ENCODE measurements around the gene DNMBP. TPM values are rescaled to one million over a fixed set of nuclear protein-coding genes. Genes with fewer than 3 reads are reported as not detected.

Gene DNMBP
- total and polyA plus RNA-seq, 2 of the 8 experiments (the other 6 are each of a cell fraction or from before 2014, with no cell fraction given), result 19.1 to 26.4 TPM

DNA sequence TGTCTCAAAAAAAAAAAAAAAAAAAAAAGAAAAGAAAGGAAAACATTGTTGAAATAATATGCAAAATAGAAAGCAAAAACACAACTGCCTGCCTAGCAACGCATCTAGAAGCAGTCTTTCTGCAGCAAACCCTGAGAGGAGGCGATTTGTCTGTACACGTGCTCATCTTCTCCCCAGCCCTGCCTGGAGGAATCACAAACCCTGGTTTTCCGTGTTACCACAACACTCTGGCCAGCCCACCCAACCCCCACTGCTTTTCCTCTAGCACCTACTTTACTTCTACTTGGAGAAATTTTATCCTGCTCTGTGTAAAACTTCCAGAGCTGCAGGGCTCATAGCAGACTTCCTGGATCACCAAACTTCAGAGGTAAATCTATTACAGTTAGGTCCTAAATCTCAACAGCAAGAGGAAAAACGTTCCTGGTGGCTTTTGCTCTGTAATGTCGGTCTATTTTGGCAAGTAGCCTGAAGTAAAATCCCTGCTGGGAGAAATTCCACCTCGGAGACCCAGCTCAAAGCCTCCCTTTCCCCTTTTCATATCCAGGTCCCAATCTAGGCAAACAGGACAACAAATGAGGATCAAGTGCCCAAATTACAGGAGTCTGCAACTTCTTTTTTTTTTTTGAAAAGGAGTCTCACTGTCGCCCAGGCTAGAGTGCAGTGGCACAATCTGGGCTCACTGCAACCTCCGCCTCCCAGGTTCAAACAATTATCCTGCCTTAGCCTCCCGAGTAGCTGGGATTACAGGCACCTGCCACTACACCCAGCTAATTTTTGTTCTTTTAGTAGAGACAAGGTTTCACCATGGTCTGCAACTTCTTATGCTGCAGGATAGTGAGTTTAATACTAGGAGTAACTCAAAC, 91.6 kb downstream of the DNMBP start (continued):
- no peak for TF ChIP-seq SUZ12 (IDR thresholded peaks at IDR 0.05; ENCODE audit: low read length)
- peak; percentile 97 for TF ChIP-seq ASH2L (IDR thresholded peaks at IDR 0.05; ENCODE audit: low read length)
- 0 out of 4 replicates have a peak, but pooled peaks have one; percentile 48 to 77 for TF ChIP-seq SIN3A (conservative IDR thresholded peaks at IDR 0.05 in 1 of 2, IDR thresholded peaks at IDR 0.05 in 1 of 2; ENCODE audit: low read depth in 1 of 2, low read length in 2 of 2)
- no peak for TF ChIP-seq MAFK (IDR thresholded peaks at IDR 0.05; ENCODE audit: low read depth, low read length)
- no peak for TF ChIP-seq RXRA (IDR thresholded peaks at IDR 0.05; ENCODE audit: insufficient read depth, low read depth, low read length)
- TF ChIP-seq POU5F1 (IDR thresholded peaks at IDR 0.05; ENCODE audit: low read depth, low read length), result no peak
- no peak for TF ChIP-seq SP2 (IDR thresholded peaks at IDR 0.05; ENCODE audit: low read length)
- no peak for TF ChIP-seq GTF2F1 (IDR thresholded peaks at IDR 0.05; ENCODE audit: borderline replicate concordance, low read depth, low read length)
- TF ChIP-seq CREB1 (IDR thresholded peaks at IDR 0.05), result peak; percentile 36; the same call in 1 of the 2 replicates
- no peak for TF ChIP-seq BRCA1 (IDR thresholded peaks at IDR 0.05; ENCODE audit: low read depth, low read length)
- no peak for TF ChIP-seq GABPA (IDR thresholded peaks at IDR 0.05; ENCODE audit: borderline replicate concordance, insufficient read depth, low read length)
- peak; percentile 52; the same call in 1 of the 2 replicates for TF ChIP-seq RFX5 (IDR thresholded peaks at IDR 0.05; ENCODE audit: borderline replicate concordance, low read depth, low read length)
- 0 out of 2 replicates have a peak, but pooled peaks have one; percentile 20 for TF ChIP-seq EGR1 (IDR thresholded peaks at IDR 0.05; ENCODE audit: borderline replicate concordance, low read depth, low read length)
- no peak for TF ChIP-seq ZNF274 (IDR thresholded peaks at IDR 0.05; ENCODE audit: borderline replicate concordance, extremely low read depth, low read length)
- no peak for TF ChIP-seq SIRT6 (IDR thresholded peaks at IDR 0.05; ENCODE audit: low read length)
- peak; percentile 92; the same call in 1 of the 2 replicates for TF ChIP-seq RBBP5 (IDR thresholded peaks at IDR 0.05; ENCODE audit: borderline replicate concordance, low read depth, low read length)
- TF ChIP-seq CBX8 (IDR thresholded peaks at IDR 0.05; ENCODE audit: borderline replicate concordance, low read depth, low read length), result no peak
- TF ChIP-seq POLR2AphosphoS5 (IDR thresholded peaks at IDR 0.05; ENCODE audit: low read depth, low read length), result no peak
- no peak for TF ChIP-seq NANOG (IDR thresholded peaks at IDR 0.05; ENCODE audit: insufficient read depth, low read depth, low read length, poor library complexity, severe bottlenecking)
- no peak for TF ChIP-seq SIX5 (IDR thresholded peaks at IDR 0.05; ENCODE audit: low read depth, low read length)
- TF ChIP-seq, protein P1, sequence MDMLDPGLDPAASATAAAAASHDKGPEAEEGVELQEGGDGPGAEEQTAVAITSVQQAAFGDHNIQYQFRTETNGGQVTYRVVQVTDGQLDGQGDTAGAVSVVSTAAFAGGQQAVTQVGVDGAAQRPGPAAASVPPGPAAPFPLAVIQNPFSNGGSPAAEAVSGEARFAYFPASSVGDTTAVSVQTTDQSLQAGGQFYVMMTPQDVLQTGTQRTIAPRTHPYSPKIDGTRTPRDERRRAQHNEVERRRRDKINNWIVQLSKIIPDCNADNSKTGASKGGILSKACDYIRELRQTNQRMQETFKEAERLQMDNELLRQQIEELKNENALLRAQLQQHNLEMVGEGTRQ (IDR thresholded peaks at IDR 0.05; ENCODE audit: low read length), result 0 out of 2 replicates have a peak, but pooled peaks have one; percentile 11
- no peak for TF ChIP-seq CEBPB (IDR thresholded peaks at IDR 0.05; ENCODE audit: low read depth, low read length)
- no peak for TF ChIP-seq KDM5A (IDR thresholded peaks at IDR 0.05; ENCODE audit: low read length)
- no peak for TF ChIP-seq TCF12 (IDR thresholded peaks at IDR 0.05; ENCODE audit: low read depth, low read length)

Measured in H1 (cell line).